B cell (primary cell): ENCODE measurements around the gene MTHFD1L. TPM values are rescaled to one million over a fixed set of nuclear protein-coding genes. Genes with fewer than 3 reads are reported as not detected.
"Not testable (repeated sequence)": the region's sequence is repeated elsewhere in the genome, so short reads cannot be mapped to it uniquely, and the experiment has no call there.

Source experiments
- ATAC-seq: fragments of 200-7000 bp; cut with Tn5 transposase; one replicate; pipeline ENCODE4 v1.10.0; 2021; ENCODE audit warnings: low read depth, mild to moderate bottlenecking, moderate number of reproducible peaks, moderate library complexity
- CTCF ChIA-PET: fragments of 350-600 bp; sonication (Branson Sonifier 250); formaldehyde crosslinking; loops from one replicate; lab custom pipeline; 2021; ENCODE audit warnings: antibody characterized with exemption, inconsistent platforms; lab: Charles Lee
- POLR2A ChIA-PET: fragments of 350-600 bp; sonication (Branson Sonifier 250); formaldehyde crosslinking; loops from one replicate; lab custom pipeline; 2021; ENCODE audit warnings: antibody characterized with exemption; lab: Charles Lee
- DNase-seq: peaks from one replicate; pipeline ENCODE4 v3.0.0; 2013
- H2AFZ ChIP-seq: 2 replicates; pipeline ENCODE4 v1.6.1; 2012; ENCODE audit warnings: mild to moderate bottlenecking, low read depth, low read length; ENCODE audit not compliant: insufficient read depth, poor library complexity, severe bottlenecking
- H3K27ac ChIP-seq, 2 donors: 1 replicate in 1 of 2; 2 replicates in 1 of 2; pipeline ENCODE4 v1.5.1; 2012 to 2013; ENCODE audit warnings: low read length in 2 of 2, mild to moderate bottlenecking in 2 of 2, moderate library complexity in 1 of 2
- H3K27me3 ChIP-seq, 4 experiments: fragments of 200-600 bp in 1 of 4; sonication (generic) in 1 of 4; replicated peaks in 1 of 4; 1 replicate in 2 of 4; 2 replicates in 2 of 4; pipeline versions ENCODE4 v1.6.1 to v1.7.0; 2013 to 2016; ENCODE audit warnings: low read length in 3 of 4, mild to moderate bottlenecking in 2 of 4, mixed read lengths in 1 of 4, moderate library complexity in 1 of 4; ENCODE audit not compliant: insufficient read depth in 4 of 4, control insufficient read depth in 3 of 4; ENCODE audit errors: control extremely low read depth in 1 of 4
- H3K36me3 ChIP-seq, 2 experiments: replicated peaks in 1 of 2; 1 replicate in 1 of 2; 2 replicates in 1 of 2; pipeline versions ENCODE4 v1.6.1 to v1.7.1; 2013; ENCODE audit warnings: low read length in 1 of 2; ENCODE audit not compliant: insufficient read depth in 2 of 2, control insufficient read depth in 1 of 2; ENCODE audit errors: control extremely low read depth in 1 of 2, extremely low read depth in 1 of 2
- H3K4me1 ChIP-seq, 2 donors: fragments of 200-600 bp in 1 of 2; sonication (generic) in 1 of 2; 1 replicate in 1 of 2; 2 replicates in 1 of 2; pipeline versions ENCODE4 v1.5.1 to v1.6.1; 2013 to 2017; ENCODE audit warnings: low read length in 2 of 2; ENCODE audit not compliant: control insufficient read depth in 2 of 2, insufficient read depth in 2 of 2
- H3K4me2 ChIP-seq: replicated peaks from 2 replicates; pipeline ENCODE3; 2012; ENCODE audit warnings: mild to moderate bottlenecking, low read depth, low read length; ENCODE audit not compliant: poor library complexity, severe bottlenecking
- H3K4me3 ChIP-seq, 5 experiments: fragments of 200-600 bp in 1 of 5; sonication (generic) in 1 of 5; 1 replicate in 3 of 5; 2 replicates in 2 of 5; pipeline versions ENCODE4 v1.5.1 to v1.7.0; 2011 to 2016; ENCODE audit warnings: low read length in 4 of 5, mild to moderate bottlenecking in 4 of 5, low read depth in 2 of 5, control low read depth in 1 of 5, moderate library complexity in 1 of 5; ENCODE audit not compliant: insufficient read depth in 1 of 5; ENCODE audit errors: control extremely low read depth in 1 of 5, extremely low read depth in 1 of 5
- H3K79me2 ChIP-seq: fragments of 200-600 bp; sonication (generic); one replicate; pipeline ENCODE4 v1.6.0; 2016; ENCODE audit warnings: low read length; ENCODE audit not compliant: control insufficient read depth, insufficient read depth
- H3K9ac ChIP-seq: fragments of 200-600 bp; sonication (generic); 2 replicates; pipeline ENCODE4 v1.6.1; 2017; ENCODE audit warnings: mild to moderate bottlenecking, low read length, moderate library complexity
- H3K9me3 ChIP-seq, 3 donors: one replicate each; pipeline versions ENCODE4 v1.6.1 to v1.7.1; 2013; ENCODE audit warnings: low read length in 2 of 3; ENCODE audit not compliant: control insufficient read depth in 2 of 3, insufficient read depth in 1 of 3; ENCODE audit errors: control extremely low read depth in 1 of 3
- H4K20me1 ChIP-seq: 2 replicates; pipeline ENCODE4 v1.6.0; 2012; ENCODE audit warnings: mild to moderate bottlenecking, low read length; ENCODE audit not compliant: insufficient read depth, control insufficient read depth, poor library complexity, severe bottlenecking
- H3K27ac Mint-ChIP-seq: one replicate; pipeline ENCODE4 v1.8.0; 2021; ENCODE audit warnings: mixed read lengths
- H3K27me3 Mint-ChIP-seq: one replicate; pipeline ENCODE4 v1.8.0; 2021; ENCODE audit warnings: mixed read lengths
- H3K4me1 Mint-ChIP-seq: one replicate; pipeline ENCODE4 v1.8.0; 2021; ENCODE audit warnings: mixed read lengths
- H3K4me3 Mint-ChIP-seq: one replicate; pipeline ENCODE4 v1.8.0; 2021; ENCODE audit warnings: mixed read lengths
- H3K9me3 Mint-ChIP-seq: one replicate; pipeline ENCODE4 v1.8.0; 2022; ENCODE audit warnings: mixed read lengths; ENCODE audit not compliant: insufficient read depth
- CTCF ChIP-seq: fragments of 200-600 bp; IDR thresholded peaks from one replicate; pipeline ENCODE4 v1.8.0; 2022; ENCODE audit warnings: antibody characterized with exemption, mild to moderate bottlenecking
- EZH2 ChIP-seq: IDR thresholded peaks from 2 replicates; pipeline ENCODE4 v1.6.1; 2012; ENCODE audit warnings: borderline replicate concordance, low read depth, mild to moderate bottlenecking, moderate library complexity, low read length; ENCODE audit not compliant: insufficient read depth, poor library complexity, severe bottlenecking
- WGBS: methylation state at CpG from one replicate; pipeline ENCODE4 v1.1.5; 2013; ENCODE audit warnings: missing lambda C conversion rate; ENCODE audit not compliant: insufficient coverage; 5-methylcytosine and 5-hydroxymethylcytosine counted together
- intact Hi-C: fragments of 100-400 bp; cut with micrococcal nuclease; formaldehyde crosslinking; loops from one replicate; pipeline ENCODE4 v1.10.0; 2022
- polyA plus RNA-seq: library from polyadenylated mRNA; depleted of rRNA; stranded (reverse); fragments of >200 nt; gene quantifications from 2 replicates; pipeline ENCODE4 v1.2.3, GENCODE V29; 2012
- total RNA-seq, 2 donors: library from RNA; stranded (reverse); fragments of 120-200 nt in 1 of 2; gene quantifications; 1 replicate in 1 of 2; 2 replicates in 1 of 2; pipeline versions ENCODE4 v1.2.3 to v1.2.4, GENCODE V29; 2013 to 2022

The MTHFD1L gene
- total and polyA plus RNA-seq, 2 donors (not counting 1 experiment from before 2014, with no cell fraction given): 2.9 to 16.1 TPM

DNA sequence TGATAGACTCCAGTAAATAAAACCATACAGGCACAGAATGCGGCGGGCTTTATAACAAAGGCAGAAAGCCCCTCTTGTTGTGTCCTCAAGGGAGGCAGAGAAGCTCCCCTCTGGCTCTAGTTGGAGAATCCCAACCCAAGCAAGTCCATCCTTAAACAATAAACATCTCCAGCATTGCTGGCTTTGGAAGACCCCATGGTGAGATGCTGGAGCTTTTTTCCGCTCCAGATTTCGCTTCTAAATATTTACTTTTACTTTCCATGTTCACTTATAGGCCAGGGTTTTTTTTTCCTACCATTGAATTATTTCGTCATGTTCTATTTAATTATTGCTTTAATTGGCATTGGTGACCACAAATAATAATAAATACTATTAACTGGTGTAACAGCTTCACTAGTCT lies 176.2 kb downstream of the MTHFD1L start:
- TF ChIP-seq EZH2: no peak
- TF ChIP-seq CTCF: no peak
- CTCF ChIA-PET: interaction anchor here (0.7 kb wide), 1 partner anchor 216 kb away, joined by 3 read pairs; no protein-coding TSS in a partner anchor
- no peaks in the 10 kb centered on the region for H4K20me1 ChIP-seq

GRCh38 chr6:151042911-151043330 lies 177.4 kb downstream of the MTHFD1L start:
- H3K9me3 Mint-ChIP-seq, H3K4me3 Mint-ChIP-seq, H3K9me3 ChIP-seq, H3K4me2 ChIP-seq, H3K9ac ChIP-seq, DNase-seq, H3K27ac ChIP-seq, H3K27ac Mint-ChIP-seq, H4K20me1 ChIP-seq, H2AFZ ChIP-seq, ATAC-seq, H3K4me1 Mint-ChIP-seq, H3K4me1 ChIP-seq, H3K79me2 ChIP-seq, intact Hi-C loops, H3K27me3 Mint-ChIP-seq, H3K4me3 ChIP-seq, H3K36me3 ChIP-seq, POLR2A ChIA-PET, H3K27me3 ChIP-seq, CTCF ChIA-PET: not testable (repeated sequence)
- WGBS: 100% methylated on average over 4 of the region's 6 CpGs

More for the DNA sequence above, 176.2 kb downstream of the MTHFD1L start:
- H3K27me3 Mint-ChIP-seq: no peaks in the 10 kb centered on the region
- no peak for DNase-seq
- H3K27ac Mint-ChIP-seq: no peak overlapping the region
- Histone ChIP-seq H3K79me2 (no peaks in the 10 kb centered on the region), H3K27me3 (no peaks in the 10 kb centered on the region), H3K36me3 (peaks cover 0 to 2% of the 10 kb centered on the region in 2 experiments), H3K9me3 (peaks cover 0 to 2% (median 0%) of the 10 kb centered on the region in 3 donors), H3K4me2 (no peak overlapping the region), H3K9ac (no peak overlapping the region), H3K27ac (no peak overlapping the region), H3K4me3 (no peak overlapping the region), H3K4me1 (no peaks in the 10 kb centered on the region), H2AFZ (no peak overlapping the region)
- 100% methylated on average over 2 of the region's 5 CpGs for WGBS
- intact Hi-C loops: no loop called here
- H3K4me3 Mint-ChIP-seq: no peak overlapping the region
- ATAC-seq: no peak
- POLR2A ChIA-PET: no interaction called here
- no peaks in the 10 kb centered on the region for H3K9me3 Mint-ChIP-seq
- peaks cover 2% of the 10 kb centered on the region for H3K4me1 Mint-ChIP-seq
